Activated CD8-positive, alpha-beta memory T cell treated with anti-CD3 and anti-CD28 coated beads, Interleukin-2, amount 50 U/mL, for 1 hour (primary cell): ENCODE measurements around the gene IL3RA.

ENCODE experiments used
- DNase-seq: peaks from one replicate; pipeline ENCODE4 v3.0.0-alpha.2; 2020; ENCODE audit errors: extremely low read depth

The IL3RA gene

GRCh38 chrX:1384658-1385252 lies 48.2 kb downstream of the IL3RA start:
- no peak for DNase-seq

GRCh38 chrX:1385253-1386223 lies 49.0 kb downstream of the IL3RA start:
- DNase-seq = no peak

DNA sequence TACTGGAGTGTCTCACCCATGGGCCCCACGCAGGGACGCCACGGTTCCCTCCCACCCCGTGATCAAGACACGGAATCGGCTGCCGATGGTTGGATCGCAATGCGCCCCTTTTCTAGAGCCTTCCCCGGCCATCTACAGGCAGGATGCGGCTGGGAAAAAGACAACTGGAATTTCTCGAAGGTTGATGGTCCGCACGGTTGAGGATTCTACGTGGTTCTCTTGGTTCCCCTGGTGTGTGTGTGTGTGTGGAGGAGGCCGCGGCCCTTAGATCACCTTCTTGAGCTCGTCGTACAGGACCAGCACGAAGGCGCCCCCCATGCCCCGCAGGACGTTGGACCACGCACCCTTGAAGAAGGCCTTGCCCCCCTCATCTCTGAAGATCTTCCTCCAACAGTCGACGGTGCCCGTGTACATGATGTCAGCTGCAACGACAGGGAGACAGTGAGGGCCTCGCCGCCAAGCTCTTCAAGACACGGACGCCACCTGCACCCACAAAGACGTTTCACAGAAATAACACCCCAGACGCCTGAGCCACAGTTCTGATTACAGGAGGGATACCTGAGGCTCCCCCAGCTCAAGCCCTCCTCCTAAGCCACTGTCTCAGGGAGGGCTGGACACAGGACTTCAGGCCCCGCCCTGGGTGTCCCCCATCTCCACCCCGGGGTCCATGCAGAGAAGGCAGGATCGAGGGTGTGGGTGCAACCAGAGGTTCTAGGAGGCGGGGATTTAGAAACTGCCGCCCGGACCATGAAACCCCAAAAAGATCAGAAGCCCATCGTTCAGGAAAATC lies 49.9 kb downstream of the IL3RA start:
- no peak for DNase-seq

DNA sequence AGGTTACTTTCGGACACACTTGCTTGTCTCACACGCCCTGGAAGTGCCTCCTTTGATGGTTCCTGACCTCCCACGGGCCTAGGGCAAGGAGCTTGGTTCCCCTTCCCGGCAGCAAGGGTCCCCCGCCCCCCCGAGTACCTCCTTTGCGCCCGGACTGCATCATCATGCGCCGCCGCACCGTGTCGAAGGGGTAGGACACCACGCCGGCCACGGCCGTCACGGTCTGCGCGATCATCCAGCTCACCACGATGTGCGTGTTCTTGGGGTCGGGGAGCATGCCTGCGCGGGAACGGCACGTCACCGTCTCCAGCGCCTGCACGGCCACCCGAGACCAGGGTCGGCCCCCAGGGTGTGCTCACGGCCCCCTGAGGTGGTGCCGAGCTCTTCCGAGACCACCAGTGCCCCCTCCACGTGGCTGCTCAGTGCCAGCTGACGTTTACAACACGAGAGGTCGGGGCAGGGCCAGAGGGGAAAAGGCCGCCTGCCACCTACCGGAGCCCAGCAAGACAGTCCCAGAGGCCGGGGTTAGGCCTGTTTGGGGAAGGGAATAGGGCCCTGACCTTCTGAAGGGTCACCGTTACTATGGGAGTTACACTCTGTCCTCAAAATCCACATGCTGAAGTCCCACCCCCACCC lies 50.7 kb downstream of the IL3RA start:
- DNase-seq = no peak

DNA sequence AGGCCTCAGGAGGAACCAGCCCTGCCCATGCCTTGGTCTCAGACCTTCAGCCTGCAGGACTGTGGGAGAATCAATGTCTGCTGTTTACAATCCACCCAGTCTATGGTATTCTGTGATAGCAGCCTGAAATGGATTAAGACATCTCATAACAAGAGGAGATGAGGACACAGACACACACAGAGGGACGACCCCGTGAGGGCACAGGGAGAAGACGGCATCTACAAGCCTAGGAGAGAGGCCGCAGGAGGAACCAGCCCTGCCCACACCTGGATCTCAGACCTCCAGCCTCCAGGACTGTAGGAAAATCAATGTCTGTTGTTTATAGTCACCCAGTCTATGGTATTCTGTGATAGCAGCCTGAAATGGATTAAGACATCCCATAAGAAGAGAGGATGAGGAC lies 52.1 kb downstream of the IL3RA start:
- no peak for DNase-seq

DNA sequence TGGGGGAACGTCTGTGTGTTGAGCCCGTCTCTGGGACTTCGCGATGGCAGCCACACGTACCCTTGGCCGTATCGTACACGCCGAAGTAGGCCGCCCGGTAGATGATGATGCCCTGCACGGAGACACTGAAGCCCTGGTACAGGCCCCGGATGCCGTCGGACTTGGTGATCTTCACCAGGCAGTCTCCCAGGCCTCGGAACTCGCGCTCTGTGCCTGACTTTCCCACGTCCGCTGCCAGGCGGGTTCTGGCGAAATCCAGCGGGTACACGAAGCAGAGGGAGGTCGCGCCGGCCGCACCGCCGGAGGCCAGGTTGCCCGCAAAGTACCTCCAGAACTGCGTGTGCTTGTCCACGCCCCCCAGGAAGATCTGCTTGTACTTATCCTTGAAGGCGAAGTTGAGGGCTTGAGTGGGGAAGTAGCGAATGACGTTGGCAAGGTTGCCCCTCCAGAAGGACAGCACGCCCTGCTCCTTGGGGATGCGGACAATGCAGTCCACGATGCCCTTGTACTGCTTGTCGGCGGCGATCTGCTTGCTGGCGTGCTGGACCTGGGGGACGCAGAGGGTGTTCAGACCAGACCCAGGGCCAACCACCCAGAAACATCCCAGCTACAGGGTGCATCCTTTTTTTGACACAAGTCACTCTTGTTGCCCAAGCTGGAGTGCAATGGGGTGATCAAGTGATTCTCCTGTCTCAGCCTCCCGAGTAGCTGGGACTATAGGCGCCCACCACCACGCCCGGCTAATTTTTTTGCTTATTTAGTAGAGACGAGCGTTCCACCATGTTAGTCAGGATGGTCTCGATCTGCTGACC lies 52.8 kb downstream of the IL3RA start:
- DNase-seq = no peak

GRCh38 chrX:1389993-1390285 lies 53.4 kb downstream of the IL3RA start:
- DNase-seq = no peak

- no peak for DNase-seq
Observed at GRCh38 chrX:1390621-1391369, 54.2 kb downstream of the IL3RA start.

DNA sequence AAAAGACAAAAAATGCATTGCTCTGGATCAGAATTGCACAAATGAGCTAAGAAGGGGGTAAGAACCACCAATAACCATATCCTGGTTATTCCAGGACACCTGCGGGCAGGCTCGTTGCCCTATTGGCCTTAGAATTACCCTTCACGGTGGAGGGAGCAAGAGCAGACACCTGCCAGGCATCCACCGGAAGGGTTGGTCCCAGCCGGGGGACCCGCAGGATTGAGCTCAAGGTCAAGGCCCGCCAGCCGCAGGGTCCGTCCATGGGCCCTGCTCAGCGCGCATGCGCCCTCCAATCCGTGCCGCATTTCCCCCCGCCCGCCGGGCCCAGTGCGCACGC lies 54.8 kb downstream of the IL3RA start:
- DNase-seq = no peak

GRCh38 chrX:1391707-1392375 lies 55.3 kb downstream of the IL3RA start, which contains the start of gene SLC25A6:
SLC25A6 (minus strand) TSS chrX:1392113; CDS start chrX:1392009, 104 bp downstream.
- DNase-seq = peak; percentile 93

- no peak for DNase-seq
Observed at GRCh38 chrX:1392376-1393068, 55.9 kb downstream of the IL3RA start.

DNA sequence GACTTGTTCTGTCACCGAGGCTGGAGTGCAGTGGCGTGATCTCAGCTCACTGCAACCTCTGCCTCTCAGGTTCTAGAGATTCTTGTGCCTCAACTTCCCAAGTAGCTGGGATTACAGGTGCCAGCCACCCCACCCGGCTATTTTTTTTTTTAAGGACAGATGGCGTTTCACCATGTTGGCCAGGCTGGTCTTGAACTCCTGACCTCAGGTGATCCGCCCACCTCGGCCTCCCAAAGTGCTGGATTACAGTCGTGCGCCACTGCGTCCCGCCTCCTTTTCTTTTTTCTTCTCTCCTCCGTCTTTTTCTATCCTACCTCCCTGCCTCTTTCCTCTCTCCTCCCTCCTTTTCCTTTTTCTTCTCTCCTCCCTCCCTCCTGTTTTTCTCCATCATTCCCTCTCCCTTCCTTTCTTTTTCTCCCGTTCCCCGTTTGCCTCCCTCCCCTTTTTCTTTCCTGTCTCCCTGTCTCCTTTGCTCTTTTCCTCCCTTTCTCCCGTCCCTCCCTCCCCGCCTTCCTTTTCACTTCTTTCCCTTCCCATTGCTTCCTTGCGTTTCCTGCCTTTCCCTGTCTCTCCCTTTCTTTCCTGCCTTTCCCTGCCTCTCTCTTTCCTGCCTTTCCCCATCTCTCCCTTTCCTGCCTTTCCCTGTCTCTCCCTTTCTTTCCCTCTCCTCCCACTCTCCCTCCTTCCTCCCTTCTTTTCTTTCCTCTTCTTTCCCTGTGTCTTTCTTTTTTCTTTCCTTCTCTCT lies 57.5 kb downstream of the IL3RA start:
- DNase-seq = no peak

DNA sequence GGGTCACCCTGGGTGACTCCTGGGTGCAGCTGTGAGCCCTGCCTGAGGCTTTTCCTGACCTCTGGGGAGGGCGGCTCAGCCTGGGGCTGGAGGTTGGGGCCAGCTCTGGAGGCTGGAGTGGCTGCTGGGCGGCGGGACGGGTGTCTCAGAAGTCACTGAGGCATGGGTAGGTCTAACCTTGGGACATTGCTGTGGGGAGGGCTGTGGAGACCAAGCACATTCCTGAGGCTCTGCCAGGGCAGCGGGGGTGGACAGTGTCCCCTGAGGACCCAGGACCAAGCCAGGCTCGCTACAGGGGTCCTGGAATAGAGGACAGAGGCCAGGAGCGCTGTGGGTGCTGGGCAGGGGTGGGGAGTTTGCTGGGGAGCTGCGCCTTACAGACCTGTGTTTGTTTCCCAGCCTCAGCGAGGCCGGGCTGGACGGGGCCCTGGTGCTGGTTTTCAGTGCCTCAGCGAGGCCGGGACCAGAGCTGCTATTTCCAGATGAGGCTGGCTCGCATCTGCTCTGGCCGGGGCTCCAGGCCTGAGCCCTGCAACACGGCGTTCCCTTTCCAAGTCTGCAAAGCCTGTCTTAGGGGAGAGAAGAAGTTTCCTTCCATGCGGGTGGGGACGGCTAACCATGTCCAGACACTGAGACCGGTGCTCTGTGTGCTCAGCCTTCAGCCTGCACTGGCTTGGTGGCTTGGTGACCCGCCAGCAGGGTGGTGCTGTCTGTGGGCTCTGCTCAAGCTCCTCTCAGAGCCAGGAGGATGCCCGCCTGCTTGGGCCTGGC lies 58.3 kb downstream of the IL3RA start:
- DNase-seq = no peak

DNA sequence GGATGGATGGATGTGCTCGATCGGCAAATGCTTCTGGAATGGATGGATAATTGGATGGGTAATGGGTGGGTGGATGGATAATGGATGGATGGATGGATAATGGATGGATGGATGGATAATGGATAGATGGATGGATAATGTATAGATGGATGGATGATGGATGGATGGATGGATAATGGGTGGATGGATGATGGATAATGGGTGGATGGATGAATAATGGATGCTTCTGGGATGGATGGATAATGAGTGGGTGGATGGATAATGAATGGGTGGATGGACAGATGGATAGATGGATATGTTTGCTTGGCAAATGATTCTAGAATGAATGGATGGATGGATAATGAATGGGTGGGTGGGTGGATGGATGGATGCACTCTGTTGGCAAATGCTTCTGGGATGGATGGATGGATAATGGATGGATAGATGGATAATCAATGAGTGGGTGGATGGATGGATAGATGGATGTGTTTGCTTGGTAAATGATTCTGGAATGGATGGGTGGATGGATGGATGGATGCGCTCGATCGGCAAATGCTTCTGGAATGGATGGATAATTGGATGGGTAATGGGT lies 59.1 kb downstream of the IL3RA start:
- no peak for DNase-seq

- no peak for DNase-seq
Observed at GRCh38 chrX:1397001-1397400, 60.4 kb downstream of the IL3RA start.

GRCh38 chrX:1397441-1398270 lies 61.1 kb downstream of the IL3RA start:
- no peak for DNase-seq
